CMK (cell line): ENCODE measurements around the gene ZFAND5.

Experiments
- DNase-seq: peaks from one replicate; pipeline ENCODE4 v3.0.0-alpha.2; 2010; ENCODE audit warnings: low read depth

Gene ZFAND5

GRCh38 chr9:72362680-72363139 lies 2.3 kb downstream of the ZFAND5 start:
- DNase-seq, result no peak

- DNase-seq, result no peak
Observed at GRCh38 chr9:72362118-72362531, 2.9 kb downstream of the ZFAND5 start.

GRCh38 chr9:72361217-72361616 lies 3.8 kb downstream of the ZFAND5 start:
- DNase-seq, result no peak

- DNase-seq, result no peak
Observed at GRCh38 chr9:72360324-72360723, 4.7 kb downstream of the ZFAND5 start.

- DNase-seq, result no peak
Observed at GRCh38 chr9:72356041-72356582, 8.9 kb downstream of the ZFAND5 start.

GRCh38 chr9:72355153-72355552 lies 9.9 kb downstream of the ZFAND5 start:
- no peak for DNase-seq

- no peak for DNase-seq
Observed at GRCh38 chr9:72354704-72355103, 10.3 kb downstream of the ZFAND5 start.

GRCh38 chr9:72353455-72354116 lies 11.4 kb downstream of the ZFAND5 start:
- no peak for DNase-seq

- DNase-seq, result no peak
Observed at GRCh38 chr9:72352911-72353388, 12.1 kb downstream of the ZFAND5 start.

GRCh38 chr9:72351538-72352453 lies 13.2 kb downstream of the ZFAND5 start:
- DNase-seq, result no peak

GRCh38 chr9:72349911-72350310 lies 15.1 kb downstream of the ZFAND5 start:
- DNase-seq, result no peak

- DNase-seq, result no peak
Observed at GRCh38 chr9:72349240-72349639, 15.8 kb downstream of the ZFAND5 start.

GRCh38 chr9:72346333-72346732 lies 18.7 kb downstream of the ZFAND5 start:
- no peak for DNase-seq

- DNase-seq, result no peak
Observed at GRCh38 chr9:72338631-72339030, 26.4 kb downstream of the ZFAND5 start.

- DNase-seq, result no peak
Observed at GRCh38 chr9:72337286-72337685, 27.7 kb downstream of the ZFAND5 start.

- DNase-seq, result no peak
Observed at GRCh38 chr9:72334658-72335337, 30.2 kb downstream of the ZFAND5 start.

GRCh38 chr9:72333709-72334108 lies 31.3 kb downstream of the ZFAND5 start:
- no peak for DNase-seq

- no peak for DNase-seq
Observed at GRCh38 chr9:72333197-72333596, 31.8 kb downstream of the ZFAND5 start.

- no peak for DNase-seq
Observed at GRCh38 chr9:72332351-72332750, 32.7 kb downstream of the ZFAND5 start.

- no peak for DNase-seq
Observed at GRCh38 chr9:72327631-72328030, 37.4 kb downstream of the ZFAND5 start.

- no peak for DNase-seq
Observed at GRCh38 chr9:72326641-72327040, 38.4 kb downstream of the ZFAND5 start.

- no peak for DNase-seq
Observed at GRCh38 chr9:72324974-72325373, 40.0 kb downstream of the ZFAND5 start.
